Activated CD8-positive, alpha-beta T cell treated with anti-CD3 and anti-CD28 coated beads for 36 hours (primary cell): ENCODE measurements around the gene TMEM253. TPM values are rescaled to one million over a fixed set of nuclear protein-coding genes. Genes with fewer than 3 reads are reported as not detected.
A peak's percentile ranks its signal among the peaks of the same experiment; 100 is the strongest.

Source experiments
- ATAC-seq: fragments of 200-7000 bp; cut with Tn5 transposase; one replicate; pipeline ENCODE4 v1.10.0; 2021; ENCODE audit warnings: mild to moderate bottlenecking, moderate library complexity
- CTCF ChIA-PET: fragments of 350-600 bp; sonication (Branson Sonifier 250); formaldehyde crosslinking; loops from one replicate; lab custom pipeline; 2021; ENCODE audit warnings: antibody characterized with exemption; lab: Charles Lee
- POLR2A ChIA-PET: fragments of 350-600 bp; sonication (Branson Sonifier 250); formaldehyde crosslinking; loops from one replicate; lab custom pipeline; 2021; ENCODE audit warnings: antibody characterized with exemption; lab: Charles Lee
- DNase-seq: peaks from one replicate; pipeline ENCODE4 v3.0.0-alpha.2; 2020
- H3K27ac Mint-ChIP-seq: one replicate; pipeline ENCODE4 v1.8.0; 2021; ENCODE audit warnings: mild to moderate bottlenecking, mixed read lengths
- H3K27me3 Mint-ChIP-seq: one replicate; pipeline ENCODE4 v1.8.0; 2021; ENCODE audit warnings: mixed read lengths
- H3K36me3 Mint-ChIP-seq: one replicate; pipeline ENCODE4 v1.8.0; 2021; ENCODE audit warnings: low read depth, mixed read lengths
- H3K4me1 Mint-ChIP-seq: one replicate; pipeline ENCODE4 v1.8.0; 2021; ENCODE audit warnings: low read depth, mixed read lengths
- H3K4me3 Mint-ChIP-seq: one replicate; pipeline ENCODE4 v1.8.0; 2021; ENCODE audit warnings: mild to moderate bottlenecking, moderate library complexity, mixed read lengths
- H3K9me3 Mint-ChIP-seq: one replicate; pipeline ENCODE4 v1.8.0; 2021; ENCODE audit warnings: mixed read lengths
- intact Hi-C: fragments of 100-400 bp; cut with micrococcal nuclease; formaldehyde crosslinking; loops from one replicate; pipeline ENCODE4 v1.10.0; 2022
- total RNA-seq, 2 experiments: library from RNA; stranded (reverse); gene quantifications; one replicate each; pipeline ENCODE4 v1.2.3, GENCODE V29; 2021
- TF ChIP-seq, protein P1 (sequence below): fragments of 200-600 bp; IDR thresholded peaks from one replicate; pipeline ENCODE4 v1.8.0; 2022; ENCODE audit warnings: antibody characterized with exemption, mild to moderate bottlenecking

The TMEM253 gene
- total RNA-seq, 2 experiments from 2014 or later, result not detected

DNA sequence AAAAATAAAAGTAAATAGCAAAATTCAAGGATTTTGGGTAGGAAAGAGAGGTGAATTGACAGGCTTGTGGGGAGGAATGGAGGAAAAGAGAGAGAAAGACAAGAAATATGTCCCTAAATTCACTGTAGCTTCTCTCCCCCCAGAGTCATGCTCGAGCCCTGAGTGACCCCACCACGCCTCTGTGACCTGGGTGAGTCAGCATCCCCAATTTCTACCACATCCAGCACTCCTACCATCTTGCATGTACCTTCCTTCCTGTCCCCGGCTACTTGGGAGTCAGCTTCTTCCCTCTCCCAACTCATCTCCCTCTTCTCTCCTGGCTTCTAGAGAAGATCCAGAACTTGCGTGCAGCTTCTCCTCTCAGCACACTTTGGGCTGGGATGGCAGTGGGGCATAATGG is 12.2 kb upstream of the TMEM253 start:
- H3K36me3 Mint-ChIP-seq, result peaks cover 2% of the 10 kb centered on the region
- no peak overlapping the region for H3K4me3 Mint-ChIP-seq
- TF ChIP-seq, protein P1, sequence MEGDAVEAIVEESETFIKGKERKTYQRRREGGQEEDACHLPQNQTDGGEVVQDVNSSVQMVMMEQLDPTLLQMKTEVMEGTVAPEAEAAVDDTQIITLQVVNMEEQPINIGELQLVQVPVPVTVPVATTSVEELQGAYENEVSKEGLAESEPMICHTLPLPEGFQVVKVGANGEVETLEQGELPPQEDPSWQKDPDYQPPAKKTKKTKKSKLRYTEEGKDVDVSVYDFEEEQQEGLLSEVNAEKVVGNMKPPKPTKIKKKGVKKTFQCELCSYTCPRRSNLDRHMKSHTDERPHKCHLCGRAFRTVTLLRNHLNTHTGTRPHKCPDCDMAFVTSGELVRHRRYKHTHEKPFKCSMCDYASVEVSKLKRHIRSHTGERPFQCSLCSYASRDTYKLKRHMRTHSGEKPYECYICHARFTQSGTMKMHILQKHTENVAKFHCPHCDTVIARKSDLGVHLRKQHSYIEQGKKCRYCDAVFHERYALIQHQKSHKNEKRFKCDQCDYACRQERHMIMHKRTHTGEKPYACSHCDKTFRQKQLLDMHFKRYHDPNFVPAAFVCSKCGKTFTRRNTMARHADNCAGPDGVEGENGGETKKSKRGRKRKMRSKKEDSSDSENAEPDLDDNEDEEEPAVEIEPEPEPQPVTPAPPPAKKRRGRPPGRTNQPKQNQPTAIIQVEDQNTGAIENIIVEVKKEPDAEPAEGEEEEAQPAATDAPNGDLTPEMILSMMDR, result no peak
- CTCF ChIA-PET, result interaction anchor here (0.6 to 5.8 kb wide), 11 partner anchors 15 to 110 kb away, joined by 3 to 105 read pairs (median 5); partner anchors contain the start of gene TMEM253
- POLR2A ChIA-PET, result interaction anchor here (1.2 to 4.0 kb wide), 3 partner anchors 14 to 90 kb away, joined by 3 to 30 read pairs (median 4); partner anchors contain the start of genes SLC39A2 and TMEM253
- DNase-seq (no peak), ATAC-seq (no peak)
- no peaks in the 10 kb centered on the region for H3K9me3 Mint-ChIP-seq
- H3K4me1 Mint-ChIP-seq, result peaks cover 21% of the 10 kb centered on the region
- intact Hi-C loops, result no loop called here
- peak overlapping the region; percentile 43 for H3K27ac Mint-ChIP-seq
- H3K27me3 Mint-ChIP-seq, result no peaks in the 10 kb centered on the region

DNA sequence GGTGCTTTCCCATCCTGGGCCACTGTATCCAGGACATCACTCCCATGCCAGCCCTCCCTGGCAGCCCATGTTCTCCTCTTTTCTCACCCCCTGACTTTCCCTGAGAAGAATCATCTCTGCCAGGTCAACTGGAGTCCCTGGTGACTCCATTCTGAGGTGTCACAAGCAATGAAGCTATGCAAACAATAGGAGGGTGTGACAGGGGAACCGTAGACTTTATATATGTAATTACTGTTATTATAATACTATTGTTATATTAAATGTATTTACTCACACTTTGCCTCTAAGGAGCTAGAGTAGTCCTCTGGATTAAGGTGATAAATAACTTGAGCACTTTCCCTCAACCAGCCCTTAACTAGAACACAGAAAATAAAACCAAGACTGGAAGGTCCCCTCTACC is 11.6 kb upstream of the TMEM253 start:
- CTCF ChIA-PET, result interaction anchor here (0.6 to 5.8 kb wide), 13 partner anchors 10 to 111 kb away, joined by 3 to 105 read pairs (median 4); partner anchors contain the start of gene TMEM253
- Mint-ChIP-seq H3K36me3 (peaks cover 2% of the 10 kb centered on the region), H3K4me1 (peaks cover 21% of the 10 kb centered on the region), H3K9me3 (no peaks in the 10 kb centered on the region), H3K27me3 (no peaks in the 10 kb centered on the region), H3K27ac (no peak overlapping the region), H3K4me3 (no peak overlapping the region)
- DNase-seq (no peak), ATAC-seq (no peak)
- POLR2A ChIA-PET, result interaction anchor here (1.1 to 4.0 kb wide), 4 partner anchors 10 to 90 kb away, joined by 3 to 30 read pairs (median 4); partner anchors contain the start of genes SLC39A2 and TMEM253
- intact Hi-C loops, result no loop called here
- TF ChIP-seq, protein P1, result no peak

DNA sequence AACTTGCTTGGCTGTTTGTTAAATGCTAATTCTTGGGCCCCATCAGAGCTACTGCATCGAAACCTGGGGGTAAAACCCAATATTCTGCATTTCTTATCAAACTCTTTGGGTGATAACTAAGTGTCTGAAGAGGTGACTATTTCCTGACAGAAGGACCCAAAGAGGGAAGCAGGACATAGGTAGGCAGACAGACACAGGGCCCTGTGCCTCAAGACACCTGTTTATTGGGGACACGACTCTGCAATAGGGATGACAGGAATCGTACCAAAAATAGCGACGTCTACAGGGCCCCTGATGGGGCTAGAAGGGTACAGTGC is 11.0 kb upstream of the TMEM253 start:
- Mint-ChIP-seq H3K4me3 (no peak overlapping the region), H3K27ac (no peak overlapping the region), H3K9me3 (no peaks in the 10 kb centered on the region), H3K27me3 (no peaks in the 10 kb centered on the region), H3K36me3 (peaks cover 2% of the 10 kb centered on the region), H3K4me1 (peaks cover 21% of the 10 kb centered on the region)
- CTCF ChIA-PET, result interaction anchor here (1.1 to 5.8 kb wide), 11 partner anchors 10 to 94 kb away, joined by 3 to 105 read pairs (median 5); partner anchors contain the start of gene TMEM253
- intact Hi-C loops, result no loop called here
- POLR2A ChIA-PET, result interaction anchor here (1.1 to 4.0 kb wide), 4 partner anchors 10 to 91 kb away, joined by 3 to 30 read pairs (median 4); partner anchors contain the start of genes SLC39A2 and TMEM253
- TF ChIP-seq, protein P1, result no peak
- DNase-seq (no peak), ATAC-seq (no peak)

DNA sequence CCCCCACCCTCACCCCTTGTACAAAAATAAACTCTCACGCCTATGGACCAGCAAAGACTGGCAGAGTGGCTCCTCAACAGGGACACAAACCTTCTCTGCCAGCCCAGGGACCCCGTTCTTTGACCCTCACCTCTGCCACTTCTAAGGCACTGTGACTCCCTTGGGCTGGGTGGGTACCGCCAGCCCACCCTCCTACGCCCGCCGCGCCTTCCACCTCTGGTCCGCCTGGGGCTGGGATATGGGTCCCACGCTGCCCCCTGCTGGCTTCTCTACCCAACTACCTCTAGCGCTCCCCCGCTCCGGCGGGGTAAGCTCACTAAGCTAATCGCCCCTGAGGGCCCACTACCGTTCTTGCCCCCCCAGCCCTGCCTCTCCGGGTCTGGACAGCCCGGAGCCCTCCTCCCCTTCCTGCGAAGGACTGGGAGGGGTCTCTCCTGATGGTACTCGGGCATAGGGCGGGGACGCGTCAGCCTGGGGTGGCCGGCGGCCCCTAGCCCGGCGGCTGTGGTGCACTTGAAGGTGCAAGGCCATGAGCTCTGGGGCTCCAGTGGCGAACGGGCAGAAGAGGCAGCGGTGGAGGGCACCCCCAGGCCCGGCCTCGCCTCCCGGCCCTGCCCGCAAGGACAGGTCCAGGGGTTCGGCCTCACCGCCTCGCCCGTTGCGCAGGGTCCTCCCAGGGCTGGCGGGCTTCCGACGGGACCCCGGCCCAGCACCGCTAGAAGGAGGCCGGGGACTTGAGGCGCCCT is 10.5 kb upstream of the TMEM253 start:
- DNase-seq (peak; percentile 57), ATAC-seq (no peak)
- H3K4me3 Mint-ChIP-seq, result no peak overlapping the region
- ChIA-PET CTCF (interaction anchor here (0.6 to 5.8 kb wide), 10 partner anchors 11 to 95 kb away, joined by 3 to 105 read pairs (median 4); partner anchors contain the start of gene TMEM253), POLR2A (interaction anchor here (1.1 to 4.0 kb wide), 3 partner anchors 9 to 76 kb away, joined by 3 to 30 read pairs (median 4); partner anchors contain the start of gene TMEM253)
- no peak overlapping the region for H3K27ac Mint-ChIP-seq
- H3K36me3 Mint-ChIP-seq, result peaks cover 2% of the 10 kb centered on the region
- intact Hi-C loops, result no loop called here
- no peaks in the 10 kb centered on the region for H3K27me3 Mint-ChIP-seq
- TF ChIP-seq, protein P1, result peak; percentile 72
- H3K4me1 Mint-ChIP-seq, result peaks cover 21% of the 10 kb centered on the region
- no peaks in the 10 kb centered on the region for H3K9me3 Mint-ChIP-seq
